Heart right ventricle (tissue), 16 donors: ENCODE results near the gene IDE. TPM values are rescaled to one million over a fixed set of nuclear protein-coding genes. Genes with fewer than 3 reads are reported as not detected.
A peak's percentile ranks its signal among the peaks of the same experiment; 100 is the strongest.

Experiments
- ATAC-seq, 8 donors: fragments of 200-7000 bp; cut with Tn5 transposase; one replicate each; pipeline ENCODE4 v1.9.1; 2020; ENCODE audit warnings: mild to moderate bottlenecking in 8 of 8, moderate library complexity in 8 of 8, moderate number of reproducible peaks in 1 of 8
- DNase-seq, 2 donors: peaks; one replicate each; pipeline ENCODE4 v3.0.0-alpha.2; 2020
- H3K27ac ChIP-seq, 10 donors: fragments of 200-600 bp; sonication (generic) in 2 of 10; one replicate each; pipeline versions ENCODE4 v1.5.0 to v1.8.0; 2020 to 2022; ENCODE audit warnings: mild to moderate bottlenecking in 3 of 10
- H3K27me3 ChIP-seq, 7 donors: fragments of 200-600 bp; one replicate each; pipeline ENCODE4 v1.8.0; 2021 to 2022; ENCODE audit warnings: mild to moderate bottlenecking in 2 of 7
- H3K36me3 ChIP-seq, 9 donors: fragments of 200-600 bp; sonication (generic) in 1 of 9; one replicate each; pipeline versions ENCODE4 v1.5.0 to v1.8.0; 2020 to 2022; ENCODE audit warnings: mild to moderate bottlenecking in 2 of 9
- H3K4me1 ChIP-seq, 9 donors: fragments of 200-600 bp; sonication (generic) in 1 of 9; one replicate each; pipeline versions ENCODE4 v1.5.0 to v1.8.0; 2020 to 2022; ENCODE audit warnings: mild to moderate bottlenecking in 4 of 9
- H3K4me3 ChIP-seq, 10 donors: fragments of 200-600 bp; sonication (generic) in 2 of 10; one replicate each; pipeline versions ENCODE4 v1.5.0 to v1.8.0; 2020 to 2022; ENCODE audit warnings: mild to moderate bottlenecking in 7 of 10, moderate library complexity in 2 of 10
- H3K9me3 ChIP-seq, 11 donors: fragments of 200-600 bp in 10 of 11; sonication (generic) in 2 of 11; one replicate each; pipeline versions ENCODE4 v1.5.0 to v1.8.0; 2013 to 2022; ENCODE audit warnings: mild to moderate bottlenecking in 2 of 11, control low read depth in 1 of 11, moderate library complexity in 1 of 11
- CTCF ChIP-seq, 9 donors: fragments of 200-600 bp; sonication (generic) in 2 of 9; IDR thresholded peaks; one replicate each; pipeline versions ENCODE4 v1.5.0 to v1.8.0; 2021 to 2022; ENCODE audit warnings: antibody characterized with exemption in 9 of 9, mild to moderate bottlenecking in 5 of 9, moderate library complexity in 1 of 9
- WGBS, 2 donors: extraction: QIAGEN DNeasy Blood & Tissue Kit; methylation state at CpG; one replicate each; pipeline ENCODE4 v1.1.7; 2013; ENCODE audit warnings: inconsistent platforms in 1 of 2; 5-methylcytosine and 5-hydroxymethylcytosine counted together
- intact Hi-C, 10 donors: fragments of 100-400 bp; cut with DNase I; formaldehyde crosslinking; loops; one replicate each; pipeline versions ENCODE4 v1.11.1 to v1.14.2; 2022
- polyA plus RNA-seq, 2 donors: library from polyadenylated mRNA; stranded (reverse); fragments of 200-250 nt; gene quantifications; one replicate each; pipeline ENCODE4 v1.2.3, GENCODE V29; 2013
- total RNA-seq, 10 donors: library from RNA; stranded (reverse); fragmentation: NEBNext Ultra II Directional in 3 of 10; extraction: Animal tissue kit (Norgen Biotek cat#: 25700) in 3 of 10; gene quantifications; one replicate each; pipeline versions ENCODE4 v1.2.1 to v1.2.4, GENCODE V29; 2021 to 2023
- donor health status: Arrhythmogenic right ventricular cardiomyopathy.
- donor health status: ischemic (EF 13 %, LVEDD 7.1; RV severe dilation, severe dysfunction).
- donor health status: healthy with polysubstance abuse.
- donor health status: DM: no; HTN: yes; CAD: no.
- donor health status: DM: no; HTN: no; CAD: no.
- donor health status: ischemic (EF 25% LVEDD 6.9; RV normal size, moderate dysfunction).
- donor health status: ischemic (EF 25% LVEDD 5.7; RV mildly dilated, moderate dysfunction).
- donor health status: healthy.
- donor health status: DM: yes; HTN: yes; CAD: no.
- donor health status: Ischemic cardiomyopathy.
- donor health status: ischemic (EF 35%, LVEDD 5.7; RV mildly dilated, moderate dysfunction).
- donor health status: nonischemic (EF 11% LVEDD 7.7; RV severe dilation, severe dysfunction).
- donor health status: DM: yes; HTN: yes; CAD: no.
- donor health status: PGD.
- donor health status: ischemic (EF 29% LVEDD 5.4; RV normal size, mild dysfunction).
- donor health status: nonischemic (EF 23%, LVEDD 6.1; RV moderate dilation, normal function).

The IDE gene
- total and polyA plus RNA-seq, 12 donors = 11.0 to 58.5 (median 45.7) TPM

GRCh38 chr10:92418221-92418620, 155.7 kb downstream of the IDE start:
- 86 to 88% methylated on average over 2 of the region's 2 CpGs for WGBS, 2 donors
- intact Hi-C loops = no loop called here

GRCh38 chr10:92413519-92413918, 160.4 kb downstream of the IDE start:
- ATAC-seq (peak in 1 of 8 donors; percentile 61), DNase-seq (peak in 1 of 2 donors; percentile 24)
- Histone ChIP-seq H3K4me3 (no peak overlapping the region), H3K4me1 (no peaks in the 10 kb centered on the region), H3K27ac (no peak overlapping the region), H3K27me3 (no peaks in the 10 kb centered on the region), H3K9me3 (peaks cover 0 to 9% (median 0%) of the 10 kb centered on the region in 11 donors), H3K36me3 (no peaks in the 10 kb centered on the region)
- TF ChIP-seq CTCF (IDR thresholded peaks at IDR 0.05) = no peak
- 58 to 74% methylated on average over 4 of the region's 4 CpGs for WGBS, 2 donors
- intact Hi-C loops = loop anchor here in 1 of 10 donors (5.0 kb wide), 1 partner anchor 1316 kb away; no protein-coding TSS in a partner anchor

More at GRCh38 chr10:92418221-92418620, 155.7 kb downstream of the IDE start:
- Histone ChIP-seq H3K36me3 (no peaks in the 10 kb centered on the region), H3K27ac (no peak overlapping the region), H3K27me3 (peaks cover 0 to 13% (median 0%) of the 10 kb centered on the region in 7 donors), H3K9me3 (peaks cover 0 to 11% (median 0%) of the 10 kb centered on the region in 11 donors), H3K4me1 (peaks cover 0 to 10% (median 0%) of the 10 kb centered on the region in 9 donors), H3K4me3 (no peak overlapping the region)
- no peak for ATAC-seq
- no peak for DNase-seq
- TF ChIP-seq CTCF (IDR thresholded peaks at IDR 0.05) = no peak

- TF ChIP-seq CTCF (IDR thresholded peaks at IDR 0.05) = no peak
- no peaks in the 10 kb centered on the region for H3K27me3 ChIP-seq
Measured at GRCh38 chr10:92413011-92413410, 160.9 kb downstream of the IDE start.

GRCh38 chr10:92411406-92411805, 162.5 kb downstream of the IDE start:
- Histone ChIP-seq H3K4me1 (no peaks in the 10 kb centered on the region), H3K27ac (no peak overlapping the region), H3K4me3 (no peak overlapping the region), H3K27me3 (no peaks in the 10 kb centered on the region), H3K9me3 (peaks cover 0 to 7% (median 0%) of the 10 kb centered on the region in 11 donors), H3K36me3 (no peaks in the 10 kb centered on the region)
- ATAC-seq = no peak
- DNase-seq = no peak
- 94 to 95% methylated on average over 8 of the region's 8 CpGs for WGBS, 2 donors
- TF ChIP-seq CTCF (IDR thresholded peaks at IDR 0.05) = no peak
- intact Hi-C loops = loop anchor here in 1 of 10 donors (5.0 kb wide), 1 partner anchor 1314 kb away; no protein-coding TSS in a partner anchor

More at GRCh38 chr10:92413011-92413410, 160.9 kb downstream of the IDE start:
- intact Hi-C loops = loop anchor here in 1 of 10 donors (5.0 kb wide), 1 partner anchor 1316 kb away; no protein-coding TSS in a partner anchor
- DNase-seq (no peak), ATAC-seq (no peak)
- Histone ChIP-seq H3K9me3 (peaks cover 0 to 9% (median 0%) of the 10 kb centered on the region in 11 donors), H3K27ac (no peak overlapping the region), H3K4me1 (no peaks in the 10 kb centered on the region), H3K36me3 (no peaks in the 10 kb centered on the region), H3K4me3 (no peak overlapping the region)
- 84 to 86% methylated on average over 9 of the region's 9 CpGs for WGBS, 2 donors
